ENCODE results near the gene PIEZO2.

DNA sequence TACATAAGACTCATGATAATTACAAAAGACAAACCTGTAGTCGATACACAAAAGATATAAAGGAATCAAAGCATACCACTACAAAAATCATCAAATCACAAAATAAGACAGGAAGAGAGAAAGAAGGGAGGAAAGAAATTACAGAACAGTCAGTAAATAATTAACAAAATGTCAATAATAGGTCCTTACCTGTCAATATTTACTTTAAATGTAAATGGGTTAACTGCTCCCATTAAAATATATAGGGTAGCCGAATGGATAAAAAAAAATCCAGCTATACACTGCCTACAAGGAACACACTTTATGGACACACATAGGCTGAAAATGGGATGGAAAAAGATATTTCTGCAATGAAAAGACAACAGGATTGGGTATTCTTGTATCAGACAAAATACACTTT lies 163.7 kb downstream of the PIEZO2 start:
- no peak for TF ChIP-seq POLR2AphosphoS5 (IDR thresholded peaks at IDR 0.05)
- TF ChIP-seq, protein P1, sequence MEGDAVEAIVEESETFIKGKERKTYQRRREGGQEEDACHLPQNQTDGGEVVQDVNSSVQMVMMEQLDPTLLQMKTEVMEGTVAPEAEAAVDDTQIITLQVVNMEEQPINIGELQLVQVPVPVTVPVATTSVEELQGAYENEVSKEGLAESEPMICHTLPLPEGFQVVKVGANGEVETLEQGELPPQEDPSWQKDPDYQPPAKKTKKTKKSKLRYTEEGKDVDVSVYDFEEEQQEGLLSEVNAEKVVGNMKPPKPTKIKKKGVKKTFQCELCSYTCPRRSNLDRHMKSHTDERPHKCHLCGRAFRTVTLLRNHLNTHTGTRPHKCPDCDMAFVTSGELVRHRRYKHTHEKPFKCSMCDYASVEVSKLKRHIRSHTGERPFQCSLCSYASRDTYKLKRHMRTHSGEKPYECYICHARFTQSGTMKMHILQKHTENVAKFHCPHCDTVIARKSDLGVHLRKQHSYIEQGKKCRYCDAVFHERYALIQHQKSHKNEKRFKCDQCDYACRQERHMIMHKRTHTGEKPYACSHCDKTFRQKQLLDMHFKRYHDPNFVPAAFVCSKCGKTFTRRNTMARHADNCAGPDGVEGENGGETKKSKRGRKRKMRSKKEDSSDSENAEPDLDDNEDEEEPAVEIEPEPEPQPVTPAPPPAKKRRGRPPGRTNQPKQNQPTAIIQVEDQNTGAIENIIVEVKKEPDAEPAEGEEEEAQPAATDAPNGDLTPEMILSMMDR (IDR thresholded peaks at IDR 0.05 in 8 of 11, conservative IDR thresholded peaks at IDR 0.05 in 3 of 11) = no peak
- TF ChIP-seq POLR2A (IDR thresholded peaks at IDR 0.05) = no peak

Data from spleen (tissue), 7 donors.